Activated gamma-delta T cell treated with Interleukin-2 at 50 U/mL for 16 hours (primary cell): Measurements from ENCODE around the gene GCSH.
A peak's percentile ranks its signal among the peaks of the same experiment; 100 is the strongest.
"Not testable (repeated sequence)": the region's sequence is repeated elsewhere in the genome, so short reads cannot be mapped to it uniquely, and the experiment has no call there.

ENCODE experiments used
- DNase-seq: peaks from one replicate; pipeline ENCODE4 v3.0.0-alpha.2; 2020

The GCSH gene

DNA sequence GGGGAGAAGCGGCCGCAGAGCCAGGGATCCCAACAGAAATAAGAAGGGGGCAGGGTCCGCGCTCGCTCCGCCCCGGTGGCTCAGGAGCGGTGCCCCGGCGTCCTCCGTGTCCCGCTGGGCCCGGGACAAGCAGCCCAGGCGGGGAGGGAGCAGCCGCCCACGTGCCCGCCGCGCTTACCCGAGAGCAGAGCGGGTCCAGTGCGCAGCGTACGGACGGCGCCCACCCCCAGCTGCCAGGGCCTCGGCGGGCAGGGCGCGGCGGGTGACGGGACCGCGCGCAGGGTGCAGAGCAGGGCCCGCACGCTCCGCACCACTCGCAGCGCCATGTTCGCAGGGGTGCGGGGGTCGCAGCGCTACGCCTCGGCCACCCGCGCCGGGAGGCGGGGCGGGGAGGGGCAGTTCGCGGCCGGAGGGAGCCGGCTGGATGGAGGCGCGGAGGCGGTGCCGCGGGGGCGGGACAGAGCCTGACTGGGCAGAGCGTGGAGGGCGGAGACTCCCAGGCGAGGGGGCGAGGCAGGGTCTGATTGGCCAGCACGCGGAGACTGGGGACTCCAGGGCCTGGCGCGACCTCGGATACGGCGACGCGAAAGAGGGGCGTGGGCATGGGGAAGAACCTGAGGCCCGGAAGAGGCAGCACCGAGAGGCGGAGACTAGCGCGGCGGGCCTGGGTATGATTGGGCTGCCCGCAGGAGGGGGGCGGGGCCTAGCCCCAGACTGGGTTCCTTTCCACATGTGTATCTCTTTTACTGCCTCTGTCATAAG, at the start of gene GCSH:
TSS of gene GCSH (minus strand) at position 443 of the 762 bp plus-strand sequence. CDS start at position 326, 117 bp downstream.
- DNase-seq = peak; percentile 98

DNA sequence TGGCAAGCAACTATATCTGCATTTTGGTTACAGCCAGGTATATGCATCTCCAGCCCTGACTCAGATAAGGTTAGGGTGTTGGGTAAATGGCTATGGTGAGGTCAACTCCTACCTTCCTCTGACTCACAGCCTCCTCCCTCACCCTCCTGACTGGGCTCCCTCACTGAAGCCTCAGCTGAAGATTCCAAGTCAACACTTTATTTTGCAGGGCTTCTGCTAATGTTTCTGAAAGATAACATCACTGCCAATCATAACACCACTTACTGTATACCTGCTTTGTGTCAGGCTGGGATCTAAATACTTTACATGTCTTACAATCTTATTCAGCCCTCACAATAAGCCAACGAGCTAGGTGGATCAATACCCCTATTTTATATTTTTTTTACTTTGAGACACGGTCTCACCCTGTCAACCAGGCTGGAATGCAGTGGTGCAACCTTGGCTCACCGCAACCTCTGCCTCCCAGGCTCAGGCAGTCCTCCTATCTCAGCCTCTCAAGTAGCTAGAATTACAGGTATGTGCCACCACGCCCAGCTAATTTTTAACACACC, 47.8 kb upstream of the GCSH start:
- no peak for DNase-seq

DNA sequence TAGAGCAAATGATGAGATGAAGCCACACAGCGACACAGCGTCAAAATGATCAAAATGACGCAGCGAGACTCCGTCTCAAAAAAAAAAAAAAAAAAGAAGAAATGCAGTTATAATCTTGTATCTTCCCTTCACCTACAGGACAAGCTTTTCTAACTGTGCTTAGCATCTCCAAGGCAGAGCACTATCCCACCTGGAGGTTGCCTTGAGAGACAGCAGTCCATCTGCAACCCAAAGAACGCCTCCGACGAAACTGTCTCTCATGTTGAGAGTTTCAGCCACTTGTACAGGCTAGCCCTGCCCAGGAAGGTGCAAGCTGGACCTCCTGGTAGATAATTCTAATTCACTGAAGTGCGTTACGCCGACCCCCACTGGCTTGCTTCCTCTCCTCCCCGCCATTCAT, 46.7 kb upstream of the GCSH start:
- DNase-seq = no peak

DNA sequence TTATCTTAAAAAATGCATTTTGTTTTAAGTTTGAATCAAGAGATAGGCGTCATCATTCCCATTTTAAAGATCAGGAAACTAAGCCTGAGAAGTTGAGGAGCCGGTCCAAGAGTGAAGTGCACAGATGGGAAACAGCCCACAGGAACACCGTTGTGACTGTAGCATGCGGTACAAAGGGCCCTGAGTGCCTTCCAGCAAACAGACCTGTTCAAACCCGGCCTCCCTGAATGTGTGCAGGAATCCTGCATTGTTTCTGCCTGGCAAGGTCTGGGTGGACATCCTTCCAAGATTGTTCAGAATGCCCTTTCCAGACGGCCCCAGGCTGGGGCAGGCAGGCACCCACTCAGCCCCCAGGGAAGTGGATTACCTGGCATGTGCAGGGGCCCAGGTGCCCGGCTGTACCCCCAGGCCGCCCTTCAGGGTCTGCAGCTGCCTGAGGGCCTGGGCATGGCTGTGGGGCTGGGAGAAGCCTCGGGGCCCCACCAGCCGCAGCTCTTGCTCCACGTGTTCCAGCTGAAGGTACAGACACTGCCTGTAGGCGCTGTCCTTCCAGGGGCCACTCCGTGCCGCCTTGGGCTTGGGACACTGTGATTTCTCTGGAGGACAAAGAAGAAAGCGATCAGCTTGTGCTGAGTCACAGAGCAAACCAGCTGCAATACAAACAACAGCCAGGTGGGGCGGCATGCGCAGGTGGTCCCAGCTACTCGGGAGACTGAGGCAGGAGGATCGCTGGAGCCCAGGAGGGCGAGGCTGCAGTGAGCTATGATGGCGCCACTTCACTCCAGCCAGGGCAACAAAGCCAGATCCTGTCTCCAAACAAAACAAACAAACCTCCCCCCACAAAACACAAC, 45.0 kb upstream of the GCSH start:
- no peak for DNase-seq

DNA sequence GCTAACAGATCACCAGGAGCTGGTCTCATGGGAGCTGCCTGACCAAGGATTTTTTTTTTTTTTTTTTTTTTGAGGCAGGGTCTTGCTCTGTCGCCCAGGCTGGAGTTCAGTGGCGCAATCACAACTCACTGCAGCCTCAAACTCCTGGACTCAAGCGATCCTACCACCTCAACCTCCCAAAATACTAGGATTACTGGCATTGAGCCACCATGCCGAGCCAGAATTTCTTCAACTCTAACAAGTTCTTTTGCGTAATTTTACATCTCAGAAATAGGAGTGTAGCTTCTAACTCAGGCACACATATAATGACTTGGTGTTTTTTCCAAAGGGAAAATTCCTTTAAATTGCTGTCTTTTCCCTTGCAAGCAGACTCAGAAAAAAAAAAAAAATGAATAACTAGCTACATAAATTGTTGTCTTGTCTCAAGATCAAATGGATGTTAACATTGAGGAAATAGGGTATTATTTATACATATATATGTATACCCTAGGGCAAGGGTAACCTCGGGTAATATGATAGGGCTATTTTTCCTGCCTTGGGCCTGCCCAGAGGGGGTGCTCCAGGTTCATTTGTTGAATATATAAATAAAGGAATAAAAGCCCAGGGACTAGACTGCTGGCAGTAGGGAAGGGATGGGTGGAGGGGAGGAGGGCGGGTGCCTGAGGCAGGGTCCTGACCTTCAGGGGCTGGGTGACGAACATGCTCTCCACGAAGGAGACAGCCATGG, 42.8 kb upstream of the GCSH start:
- DNase-seq = no peak

DNA sequence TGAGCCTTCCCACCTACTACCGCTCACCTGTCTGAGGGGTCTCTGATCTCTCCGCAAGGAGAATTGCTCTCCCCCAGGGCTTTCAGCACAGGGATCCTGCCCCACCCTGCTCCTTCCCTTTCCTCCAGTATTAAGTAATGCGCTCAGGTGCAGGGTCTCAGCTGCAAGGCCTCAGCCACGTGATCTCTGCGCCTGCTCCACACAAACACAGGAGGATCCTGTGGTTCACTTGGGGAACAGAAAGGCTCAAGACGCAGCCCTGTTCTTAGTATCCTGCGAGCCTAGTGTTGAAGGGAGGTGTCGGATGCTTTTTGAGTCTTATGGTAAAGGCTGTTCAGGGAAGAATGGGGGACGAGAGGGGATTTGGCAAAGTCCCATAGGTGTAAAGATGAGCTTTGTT, 41.6 kb upstream of the GCSH start:
- DNase-seq = no peak

DNA sequence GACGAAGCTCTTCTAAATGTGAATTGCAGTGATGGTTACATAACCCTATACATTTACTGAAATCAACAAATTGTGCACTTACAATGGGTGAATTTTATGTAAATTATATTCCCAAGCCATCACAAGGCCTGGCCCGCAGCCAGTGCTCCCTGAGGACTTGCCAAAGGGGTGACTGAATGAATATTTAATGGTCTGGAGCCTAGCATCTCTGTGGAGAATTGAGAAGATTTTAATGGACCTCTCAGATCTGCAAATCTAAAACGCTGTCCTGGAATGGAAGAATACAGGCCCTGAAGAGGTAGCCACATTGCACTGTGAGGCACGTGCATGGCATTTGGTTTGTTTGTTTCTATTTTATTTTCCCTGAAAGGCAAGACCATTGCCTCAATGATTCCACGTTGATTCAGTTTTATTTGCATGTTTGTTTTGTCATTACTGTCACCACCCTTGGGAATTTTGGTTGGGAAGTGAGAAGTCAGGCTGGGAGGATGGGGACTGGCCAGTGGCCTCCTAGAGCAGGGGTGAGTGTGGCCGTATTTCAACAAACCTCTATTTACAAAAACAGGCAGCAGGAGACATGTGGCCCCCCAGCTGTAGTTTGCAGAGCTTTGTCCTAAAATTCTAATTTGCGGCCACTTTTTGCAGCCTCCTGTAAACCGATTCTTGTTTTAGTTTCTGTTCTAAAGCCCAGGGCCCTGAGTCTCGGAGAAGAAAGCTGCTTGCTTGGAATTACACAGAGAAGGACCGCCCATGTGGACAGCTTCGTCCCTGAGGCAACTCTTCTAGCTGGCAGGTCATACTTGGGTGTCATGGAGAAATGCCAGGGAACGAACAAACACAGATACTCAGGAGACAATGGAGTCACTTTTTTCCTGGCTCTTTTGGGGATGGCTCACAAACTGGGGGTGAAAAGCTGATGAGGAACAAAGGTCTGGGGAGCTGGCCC, 40.5 kb upstream of the GCSH start:
- DNase-seq = no peak

DNA sequence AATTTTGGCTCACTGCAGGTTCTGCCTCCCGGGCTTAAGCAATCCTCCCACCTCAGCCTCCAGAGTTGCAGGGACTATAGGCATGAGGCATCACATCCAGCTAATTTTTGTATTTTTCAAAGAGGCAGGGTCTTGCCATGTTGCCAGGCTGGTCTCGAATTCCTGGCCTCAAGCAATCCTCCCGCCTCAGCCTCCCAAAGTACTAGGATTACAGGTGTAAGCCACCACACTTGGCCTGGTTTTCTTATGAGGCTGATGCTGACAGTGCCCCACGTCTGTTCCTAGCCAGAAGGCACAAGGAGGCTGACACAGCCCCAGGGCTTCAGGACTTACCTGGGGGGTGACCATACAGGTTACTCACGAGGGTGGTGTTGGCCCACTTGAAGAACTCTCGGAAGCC, 33.9 kb upstream of the GCSH start:
- DNase-seq = no peak

DNA sequence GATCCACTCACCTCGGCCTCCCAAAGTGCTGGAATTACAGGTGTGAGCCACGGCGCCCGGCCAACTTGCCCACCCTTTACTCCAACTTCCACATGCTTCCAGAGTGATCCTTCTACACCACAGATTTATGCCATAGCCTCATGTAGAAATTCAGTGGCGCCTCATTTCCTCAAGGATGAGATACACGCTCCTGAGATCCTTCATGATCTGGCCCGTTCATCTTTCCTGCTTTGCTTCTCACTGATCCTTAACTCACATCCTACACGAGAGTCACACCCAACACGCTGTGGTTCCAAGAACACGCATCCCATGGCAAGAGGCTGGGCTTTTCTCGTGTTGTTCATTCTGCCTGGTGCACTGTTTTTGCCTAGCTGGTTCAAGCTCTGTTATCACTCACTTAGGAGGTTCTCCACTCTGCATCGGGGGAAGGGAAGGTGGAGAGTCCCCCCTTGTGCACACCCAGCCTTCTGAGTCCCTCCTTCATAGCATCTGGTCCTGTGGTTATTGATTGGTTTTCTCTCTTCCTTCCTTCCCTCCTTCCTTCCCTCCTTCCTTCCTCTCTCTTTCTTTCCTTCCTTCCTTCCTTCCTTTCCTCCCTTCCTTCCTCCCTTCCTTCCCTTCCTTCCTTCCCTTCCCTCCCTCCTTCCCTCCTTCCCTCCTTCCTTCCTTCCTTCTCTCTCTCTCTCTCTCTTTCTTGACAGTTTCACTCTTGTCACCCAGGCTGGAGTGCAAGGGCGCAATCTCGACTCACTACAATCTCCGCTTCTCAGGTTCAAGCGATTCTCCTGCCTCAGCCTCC, 32.7 kb upstream of the GCSH start:
- DNase-seq = no peak

DNA sequence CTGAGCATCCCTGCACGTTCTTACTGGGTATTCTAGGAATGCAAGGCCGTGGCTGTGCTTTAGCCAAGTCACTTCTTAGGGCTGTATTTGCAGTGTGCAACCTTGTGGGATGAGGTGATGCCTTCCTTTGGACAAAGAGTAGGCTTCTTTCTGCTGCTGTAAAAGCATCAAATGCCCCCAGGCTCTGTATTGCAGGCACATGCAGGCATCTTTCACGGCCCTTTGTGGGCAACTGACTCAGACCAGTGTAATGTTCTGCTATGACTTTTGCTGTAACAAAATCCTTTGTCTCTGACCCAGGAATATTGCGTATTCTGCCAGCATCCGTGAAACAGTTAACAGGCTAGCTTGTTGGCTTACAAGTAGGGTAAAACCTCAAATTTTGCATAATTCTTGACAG, 30.9 kb upstream of the GCSH start:
- no peak for DNase-seq

DNA sequence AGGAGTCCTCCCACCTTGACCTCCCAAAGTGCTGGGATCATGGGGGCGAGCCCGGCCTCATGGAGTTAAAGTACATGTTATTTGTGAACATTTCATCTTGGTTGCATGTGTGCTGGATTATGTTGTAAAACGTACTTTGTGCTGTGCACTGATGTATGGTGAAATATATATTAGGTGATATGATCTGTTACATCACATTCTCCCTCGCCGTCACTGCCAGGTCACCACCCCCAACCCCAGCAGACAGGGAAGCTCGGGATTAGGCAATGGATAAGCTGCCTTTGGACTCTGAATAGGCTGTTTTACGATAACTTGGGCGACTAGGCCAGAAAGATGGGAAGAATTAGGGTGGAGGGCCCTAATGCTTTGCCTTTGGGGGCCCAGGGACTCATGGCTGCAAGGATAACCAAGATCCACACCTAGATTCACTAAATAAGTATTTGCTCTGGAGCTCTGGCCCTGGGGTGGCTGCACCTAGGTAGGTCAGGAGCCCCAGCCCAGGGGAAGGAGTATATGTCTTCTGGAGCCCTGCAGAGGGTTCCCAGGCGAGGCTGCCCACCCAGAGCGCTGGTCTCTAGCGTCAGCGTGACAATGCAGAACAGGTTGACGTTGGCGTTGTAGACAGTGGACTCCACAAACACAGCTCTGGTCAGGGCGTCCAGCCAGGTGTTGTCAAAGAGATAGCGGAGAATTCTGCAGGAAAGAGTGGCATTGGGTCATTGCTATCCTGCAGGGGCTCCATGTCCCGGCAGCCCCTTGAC, 27.1 kb upstream of the GCSH start:
- no peak for DNase-seq

DNA sequence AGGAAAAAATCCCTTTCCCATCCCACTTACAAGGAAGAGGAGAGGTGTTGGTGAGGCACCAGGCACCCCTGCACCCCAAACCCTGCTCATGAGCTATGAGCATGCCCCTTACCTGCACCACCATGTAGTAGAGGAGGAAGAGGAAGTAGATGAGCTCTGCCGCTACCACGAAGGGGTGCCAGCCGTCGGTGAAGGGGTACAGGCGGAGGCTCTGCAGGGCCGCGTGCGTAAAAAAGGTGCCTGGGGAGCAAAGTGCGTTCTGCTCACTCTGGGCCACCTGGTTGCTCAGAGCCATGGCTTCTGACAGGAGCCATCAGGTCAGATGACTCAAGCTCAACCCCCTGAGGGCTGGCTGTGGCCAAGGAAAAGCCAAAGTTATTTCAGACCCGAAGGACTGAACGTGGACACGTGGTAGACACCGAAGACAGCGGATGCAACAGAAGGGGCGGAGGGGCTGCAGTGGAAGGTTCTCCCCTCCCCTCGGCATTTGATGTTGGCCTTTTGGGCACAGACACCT, 25.3 kb upstream of the GCSH start:
- DNase-seq = no peak

DNA sequence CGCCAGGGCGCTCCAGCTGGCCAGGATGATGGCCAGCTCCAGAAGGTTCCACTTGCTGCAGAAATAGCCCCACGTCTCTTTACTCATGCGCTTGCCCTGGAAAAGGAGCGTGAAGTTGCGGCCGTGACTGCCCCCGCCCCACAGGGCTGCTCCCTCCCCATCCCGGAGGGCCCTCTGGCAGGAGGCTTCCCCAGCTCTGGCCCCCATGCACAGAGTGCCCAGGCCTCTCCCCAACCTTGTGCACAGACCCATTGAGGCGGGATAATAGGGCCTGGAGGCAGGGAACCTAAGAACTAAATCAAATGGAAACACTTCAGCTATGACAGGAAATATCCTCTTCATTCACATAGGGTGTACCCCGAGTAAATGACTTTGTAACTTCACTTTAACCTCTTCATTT, 21.2 kb upstream of the GCSH start:
- DNase-seq = no peak

DNA sequence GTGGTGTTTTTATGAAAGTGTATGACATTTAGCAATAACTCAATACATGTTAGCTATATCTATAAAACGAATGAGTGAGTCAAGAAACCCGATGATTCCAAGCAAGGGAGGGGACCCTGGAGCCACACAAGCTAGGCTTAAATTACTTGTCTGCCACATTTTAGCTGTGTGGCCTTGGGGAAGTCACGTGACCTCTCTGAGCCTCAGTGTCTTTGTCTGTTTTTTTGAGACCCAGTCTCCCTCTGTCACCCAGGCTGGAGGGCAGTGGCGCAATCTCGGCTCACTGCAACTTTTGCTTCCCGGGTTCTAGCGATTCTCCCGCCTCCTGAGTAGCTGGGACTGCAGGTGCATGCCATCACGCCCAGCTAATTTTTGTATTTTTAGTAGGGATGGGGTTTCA, 20.1 kb upstream of the GCSH start:
- no peak for DNase-seq

DNA sequence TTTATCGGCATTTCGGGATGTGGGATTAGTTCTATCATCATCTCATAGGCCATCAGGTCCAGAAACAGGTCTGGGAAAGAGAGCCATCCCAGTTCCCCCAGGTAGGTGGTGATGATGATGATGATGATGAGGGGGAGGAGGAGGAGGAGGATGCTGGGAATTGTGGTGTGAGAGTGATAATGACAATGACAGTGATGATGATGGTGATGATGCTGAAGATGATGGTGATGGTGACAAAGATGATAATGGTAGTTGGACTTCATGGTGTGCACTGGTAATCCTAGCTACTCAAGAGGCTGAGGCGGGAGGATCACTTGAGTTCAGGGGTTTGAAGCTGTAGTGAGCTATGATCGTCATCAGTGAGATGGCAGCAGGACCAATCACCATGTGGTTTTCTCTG, 16.3 kb upstream of the GCSH start:
- no peak for DNase-seq

DNA sequence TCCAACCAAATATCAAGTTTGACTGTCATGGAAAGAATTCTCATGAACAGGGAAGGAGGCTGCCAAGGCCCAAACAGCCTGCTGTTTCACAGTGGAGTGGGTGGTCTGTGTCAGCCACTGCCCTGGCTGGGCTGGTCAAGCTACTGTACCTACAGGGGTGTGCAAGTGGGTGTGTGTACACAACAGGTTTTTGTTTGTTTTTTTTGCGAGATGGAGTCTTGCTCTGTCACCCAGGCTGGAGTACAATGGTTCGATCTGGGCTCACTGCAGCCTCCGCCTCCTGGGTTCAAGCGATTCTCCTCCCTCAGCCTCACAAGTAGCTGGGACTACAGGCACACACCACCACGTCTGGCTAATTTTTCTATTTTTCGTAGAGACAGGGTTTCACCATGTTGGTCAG, 13.1 kb upstream of the GCSH start:
- DNase-seq = not testable (repeated sequence)

DNA sequence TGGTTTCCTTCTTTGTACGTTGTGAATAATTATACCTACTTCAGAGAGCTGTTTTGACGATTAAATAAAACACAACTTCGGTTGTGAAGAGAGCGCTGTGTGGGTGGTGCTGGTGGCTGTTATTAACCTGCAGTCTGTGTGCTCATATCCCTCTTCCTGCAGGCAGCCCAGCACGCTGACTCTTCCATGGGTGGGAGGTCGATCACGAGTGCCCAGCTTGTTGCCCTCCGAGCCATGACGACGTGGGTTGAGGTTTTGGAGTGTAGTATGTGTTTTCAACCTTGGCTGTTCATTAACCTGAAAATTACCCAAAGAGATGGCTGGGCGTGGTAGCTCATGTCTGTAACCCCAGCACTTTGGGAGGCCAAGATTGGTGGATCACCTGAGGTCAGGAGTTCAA, 11.3 kb upstream of the GCSH start:
- no peak for DNase-seq

DNA sequence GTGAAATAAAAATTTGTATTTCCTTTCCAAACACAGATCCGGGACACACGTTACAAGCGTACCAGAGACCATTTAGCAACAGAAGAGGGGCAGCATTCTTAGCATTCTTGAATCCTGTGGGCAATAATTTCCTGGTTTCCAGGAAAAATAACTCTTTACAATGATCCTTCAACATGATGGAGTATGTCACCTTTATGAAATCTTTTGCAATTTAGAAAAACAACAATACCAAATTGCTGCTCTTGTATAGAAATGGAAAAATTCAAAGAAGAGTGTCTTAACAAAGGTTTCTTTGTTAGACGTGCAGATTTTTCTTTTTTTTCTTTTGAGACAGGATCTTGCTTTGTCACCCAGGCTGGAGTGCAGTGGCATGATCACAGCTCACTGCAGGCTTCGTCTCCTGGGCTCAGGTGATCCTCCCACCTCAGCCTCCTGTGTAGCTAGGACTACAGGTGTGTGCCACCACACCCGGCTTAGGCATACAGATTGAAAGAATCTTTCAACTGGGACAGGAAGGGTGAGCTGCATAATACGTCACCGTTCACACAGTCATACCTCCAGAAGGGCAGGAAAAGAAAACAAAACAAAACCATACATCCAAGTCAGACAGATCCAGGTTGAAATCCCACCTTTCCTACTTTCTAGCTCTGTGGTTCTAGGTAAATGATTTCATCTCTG, 10.8 kb upstream of the GCSH start:
- DNase-seq = no peak

DNA sequence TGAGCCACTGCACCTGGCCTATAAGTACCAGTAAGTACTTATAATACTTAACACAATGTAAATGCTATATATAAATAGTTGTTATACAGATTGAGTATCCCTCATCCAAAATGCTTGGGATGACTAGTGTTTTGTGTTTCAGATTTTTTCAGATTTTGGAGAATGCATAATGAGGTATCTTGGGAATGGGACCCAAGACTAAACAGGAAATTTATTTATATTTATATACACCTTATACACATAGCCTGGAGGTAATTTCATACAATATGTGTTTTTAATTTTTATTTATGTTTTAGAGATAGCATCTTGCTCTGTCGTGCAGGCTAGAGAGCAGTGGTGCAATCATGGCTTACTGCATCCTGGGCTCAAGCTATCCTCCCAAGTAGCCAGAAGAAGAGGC, 9.8 kb upstream of the GCSH start:
- no peak for DNase-seq

DNA sequence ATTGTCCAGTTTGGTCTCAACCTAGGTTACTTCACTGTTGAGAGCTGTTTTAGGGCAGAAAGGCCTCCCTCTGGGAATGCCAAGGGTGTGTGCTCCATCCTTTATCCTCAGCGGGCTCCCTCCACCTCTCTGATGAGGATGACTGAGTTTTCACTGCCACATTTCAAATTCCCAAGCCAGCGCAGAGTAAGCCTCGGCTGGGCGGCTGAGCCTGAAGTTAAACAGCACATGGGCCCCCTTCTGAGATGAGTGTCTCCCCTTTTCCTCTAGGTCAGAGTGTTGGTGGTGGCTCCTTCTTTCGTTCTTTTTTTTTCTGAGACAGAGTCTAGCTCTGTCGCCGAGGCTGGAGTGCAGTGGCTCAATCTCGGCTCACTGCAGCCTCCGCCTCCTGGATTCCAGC, 5.5 kb upstream of the GCSH start:
- no peak for DNase-seq
